Measurements from ENCODE around the gene ATP9B.

- TF ChIP-seq REST (IDR thresholded peaks at IDR 0.05; ENCODE audit: insufficient read depth in 1 of 2, low read depth in 2 of 2, low read length in 2 of 2): no peak
- TF ChIP-seq POLR2AphosphoS5 (IDR thresholded peaks at IDR 0.05; ENCODE audit: low read depth, low read length): no peak
- no peak for TF ChIP-seq TAF1 (IDR thresholded peaks at IDR 0.05; ENCODE audit: borderline replicate concordance, insufficient read depth, low read length)
- no peak for TF ChIP-seq SIN3A (IDR thresholded peaks at IDR 0.05; ENCODE audit: borderline replicate concordance, insufficient read depth, low read length)
- no peak for TF ChIP-seq FOXP2 (optimal IDR thresholded peaks at IDR 0.05; ENCODE audit: borderline replicate concordance, extremely low read depth, extremely low read length, insufficient read depth)
Measured at GRCh38 chr18:79382681-79383387, 313.6 kb downstream of the ATP9B start.
